ENCODE measurements around the gene PLCB4. TPM values are rescaled to one million over a fixed set of nuclear protein-coding genes. Genes with fewer than 3 reads are reported as not detected.

PLCB4 gene
- total RNA-seq, 2 experiments from 2014 or later, result not detected

GRCh38 chr20:9416421-9416820, 347.5 kb downstream of the PLCB4 start:
- BruUV-seq (replicated peaks), result no TSS peak
- H3K4me3 ChIP-seq (ENCODE audit: low read depth, low read length, poor library complexity, severe bottlenecking), result no peak overlapping the region
- no peak overlapping the region for H3K27ac ChIP-seq (ENCODE audit: low read depth, low read length, poor library complexity, severe bottlenecking)
- intact Hi-C loops (cut with micrococcal nuclease; ENCODE audit: unreplicated experiment), result no loop called here
- no peaks in the 10 kb centered on the region for H3K36me3 ChIP-seq (ENCODE audit: insufficient read depth, low read length)
- no peaks in the 10 kb centered on the region for H4K20me1 ChIP-seq (ENCODE audit: insufficient read depth, low read length)
- H2AFZ ChIP-seq (ENCODE audit: low read length), result no peak overlapping the region
- POLR2A ChIA-PET, result no interaction called here
- no peaks in the 10 kb centered on the region for H3K9me2 ChIP-seq (ENCODE audit: insufficient read depth, low read length)
- CTCF ChIA-PET (ENCODE audit: unreplicated experiment), result no interaction called here
- H3K79me2 ChIP-seq (ENCODE audit: insufficient read depth, low read depth, low read length), result no peaks in the 10 kb centered on the region
- no peaks in the 10 kb centered on the region for H3K4me1 ChIP-seq (ENCODE audit: insufficient read depth, low read length, poor library complexity, severe bottlenecking)
- no peak overlapping the region for H3K4me2 ChIP-seq (ENCODE audit: low read length)
- TF ChIP-seq, protein P1, sequence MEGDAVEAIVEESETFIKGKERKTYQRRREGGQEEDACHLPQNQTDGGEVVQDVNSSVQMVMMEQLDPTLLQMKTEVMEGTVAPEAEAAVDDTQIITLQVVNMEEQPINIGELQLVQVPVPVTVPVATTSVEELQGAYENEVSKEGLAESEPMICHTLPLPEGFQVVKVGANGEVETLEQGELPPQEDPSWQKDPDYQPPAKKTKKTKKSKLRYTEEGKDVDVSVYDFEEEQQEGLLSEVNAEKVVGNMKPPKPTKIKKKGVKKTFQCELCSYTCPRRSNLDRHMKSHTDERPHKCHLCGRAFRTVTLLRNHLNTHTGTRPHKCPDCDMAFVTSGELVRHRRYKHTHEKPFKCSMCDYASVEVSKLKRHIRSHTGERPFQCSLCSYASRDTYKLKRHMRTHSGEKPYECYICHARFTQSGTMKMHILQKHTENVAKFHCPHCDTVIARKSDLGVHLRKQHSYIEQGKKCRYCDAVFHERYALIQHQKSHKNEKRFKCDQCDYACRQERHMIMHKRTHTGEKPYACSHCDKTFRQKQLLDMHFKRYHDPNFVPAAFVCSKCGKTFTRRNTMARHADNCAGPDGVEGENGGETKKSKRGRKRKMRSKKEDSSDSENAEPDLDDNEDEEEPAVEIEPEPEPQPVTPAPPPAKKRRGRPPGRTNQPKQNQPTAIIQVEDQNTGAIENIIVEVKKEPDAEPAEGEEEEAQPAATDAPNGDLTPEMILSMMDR (conservative IDR thresholded peaks at IDR 0.05; ENCODE audit: low read length), result no peak
- TF ChIP-seq EZH2phosphoT487 (IDR thresholded peaks at IDR 0.05; ENCODE audit: borderline replicate concordance, low read depth, low read length), result no peak
- DNase-seq (ENCODE audit: low spot score), result no peak
- no peaks in the 10 kb centered on the region for H3K9me3 ChIP-seq (ENCODE audit: low read length)

- H3K4me2 ChIP-seq (ENCODE audit: low read length), result no peak overlapping the region
- intact Hi-C loops (cut with micrococcal nuclease; ENCODE audit: unreplicated experiment), result no loop called here
- TF ChIP-seq, protein P1 (conservative IDR thresholded peaks at IDR 0.05; ENCODE audit: low read length), result no peak
- TF ChIP-seq EZH2phosphoT487 (IDR thresholded peaks at IDR 0.05; ENCODE audit: borderline replicate concordance, low read depth, low read length), result no peak
- H2AFZ ChIP-seq (ENCODE audit: low read length), result no peak overlapping the region
- no peaks in the 10 kb centered on the region for H3K9me3 ChIP-seq (ENCODE audit: low read length)
- no peaks in the 10 kb centered on the region for H3K79me2 ChIP-seq (ENCODE audit: insufficient read depth, low read depth, low read length)
- no peak overlapping the region for H3K27ac ChIP-seq (ENCODE audit: low read depth, low read length, poor library complexity, severe bottlenecking)
- H4K20me1 ChIP-seq (ENCODE audit: insufficient read depth, low read length), result no peaks in the 10 kb centered on the region
- ChIA-PET CTCF (ENCODE audit: unreplicated experiment) (interaction anchor here (0.6 kb wide), 1 partner anchor 699 kb away, joined by 3 read pairs; no protein-coding TSS in a partner anchor), POLR2A (no interaction called here)
- no TSS peak for BruUV-seq (replicated peaks)
- no peaks in the 10 kb centered on the region for H3K4me1 ChIP-seq (ENCODE audit: insufficient read depth, low read length, poor library complexity, severe bottlenecking)
- no peak for DNase-seq (ENCODE audit: low spot score)
- H3K4me3 ChIP-seq (ENCODE audit: low read depth, low read length, poor library complexity, severe bottlenecking), result no peak overlapping the region
- H3K36me3 ChIP-seq (ENCODE audit: insufficient read depth, low read length), result no peaks in the 10 kb centered on the region
- H3K9me2 ChIP-seq (ENCODE audit: insufficient read depth, low read length), result no peaks in the 10 kb centered on the region
These were observed 348.8 kb downstream of the PLCB4 start for GRCh38 chr20:9417665-9418064.

DNA sequence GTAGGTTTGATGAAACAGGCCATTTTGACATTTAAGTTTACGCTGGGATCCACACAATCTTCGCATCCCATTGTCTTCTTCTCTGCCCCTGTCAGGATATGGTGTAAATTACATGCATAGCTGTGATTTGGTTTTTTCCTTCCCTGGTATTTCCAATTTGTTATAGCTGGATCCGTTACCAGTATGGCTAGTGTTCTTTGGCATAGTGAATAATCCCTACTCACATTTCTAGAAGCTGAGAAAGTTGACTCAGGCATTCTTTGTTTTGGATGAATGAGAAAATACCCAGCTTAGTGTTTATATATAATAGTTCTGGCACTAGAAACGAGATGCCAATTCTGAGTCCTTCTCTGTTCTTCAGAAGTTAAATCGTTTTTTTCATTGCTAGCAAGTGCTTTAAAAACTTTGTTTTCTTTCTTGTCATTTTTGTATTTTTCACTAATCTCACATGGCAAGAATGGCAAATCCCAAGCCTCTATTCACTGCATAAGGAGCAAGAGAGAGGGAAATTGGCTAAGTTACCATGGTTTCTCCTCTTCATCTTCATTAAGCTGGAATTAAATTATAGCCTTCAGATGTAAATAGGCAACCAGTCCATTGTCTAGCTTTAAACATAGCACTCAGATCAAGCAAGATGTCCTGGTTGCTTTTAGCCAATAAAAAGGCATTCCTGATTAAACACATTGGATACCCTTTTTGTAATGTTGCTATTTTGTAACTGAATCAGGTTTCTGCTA, 353.6 kb downstream of the PLCB4 start:
- no peak for TF ChIP-seq EZH2phosphoT487 (IDR thresholded peaks at IDR 0.05; ENCODE audit: borderline replicate concordance, low read depth, low read length)
- TF ChIP-seq, protein P1 (conservative IDR thresholded peaks at IDR 0.05; ENCODE audit: low read length), result no peak
- no peak overlapping the region for H3K4me3 ChIP-seq (ENCODE audit: low read depth, low read length, poor library complexity, severe bottlenecking)
- H3K4me1 ChIP-seq (ENCODE audit: insufficient read depth, low read length, poor library complexity, severe bottlenecking), result no peaks in the 10 kb centered on the region
- H3K9me3 ChIP-seq (ENCODE audit: low read length), result no peaks in the 10 kb centered on the region
- H3K36me3 ChIP-seq (ENCODE audit: insufficient read depth, low read length), result no peaks in the 10 kb centered on the region
- H3K4me2 ChIP-seq (ENCODE audit: low read length), result no peak overlapping the region
- no TSS peak for BruUV-seq (replicated peaks)
- no peaks in the 10 kb centered on the region for H4K20me1 ChIP-seq (ENCODE audit: insufficient read depth, low read length)
- H3K27ac ChIP-seq (ENCODE audit: low read depth, low read length, poor library complexity, severe bottlenecking), result no peak overlapping the region
- no peaks in the 10 kb centered on the region for H3K9me2 ChIP-seq (ENCODE audit: insufficient read depth, low read length)
- ChIA-PET POLR2A (no interaction called here), CTCF (ENCODE audit: unreplicated experiment) (no interaction called here)
- no peak for DNase-seq (ENCODE audit: low spot score)
- H3K79me2 ChIP-seq (ENCODE audit: insufficient read depth, low read depth, low read length), result no peaks in the 10 kb centered on the region
- intact Hi-C loops (cut with micrococcal nuclease; ENCODE audit: unreplicated experiment), result no loop called here
- H2AFZ ChIP-seq (ENCODE audit: low read length), result no peak overlapping the region

Measured in OCI-LY7 (cell line).